HEK293 (cell line): ENCODE measurements around the gene MTRFR.

ENCODE experiments used
- CTCF ChIA-PET: fragments of 350-600 bp; formaldehyde crosslinking; extraction: SDS; loops from one replicate; lab custom pipeline; 2021; ENCODE audit warnings: antibody characterized with exemption; lab: Yijun Ruan, JAX
- POLR2A ChIA-PET: fragments of 300-600 bp; formaldehyde crosslinking; extraction: SDS; loops from one replicate; lab custom pipeline; 2020; ENCODE audit warnings: antibody characterized with exemption, inconsistent platforms; lab: Yijun Ruan, JAX
- H3K27ac ChIP-seq: fragments of 200-500 bp; sonication (Bioruptor generic); 2 replicates; pipeline ENCODE4 v1.5.1; 2014; ENCODE audit warnings: low read depth, low read length, control low read depth, inconsistent platforms; ENCODE audit errors: extremely low read depth
- H3K36me3 ChIP-seq, 2 experiments: fragments of 200-500 bp in 1 of 2; sonication (Bioruptor generic) in 1 of 2; 1 replicate in 1 of 2; 2 replicates in 1 of 2; pipeline ENCODE4 v1.5.1; 2014 to 2017; ENCODE audit warnings: inconsistent platforms in 2 of 2, low read length in 2 of 2; ENCODE audit not compliant: control insufficient read depth in 2 of 2, insufficient read depth in 1 of 2
- H3K4me1 ChIP-seq: fragments of 200-500 bp; sonication (Bioruptor generic); 2 replicates; pipeline ENCODE4 v1.5.1; 2014; ENCODE audit warnings: mild to moderate bottlenecking, low read length, inconsistent platforms; ENCODE audit not compliant: control insufficient read depth, insufficient read depth
- H3K4me3 ChIP-seq: 2 replicates; pipeline ENCODE4 v1.5.1; 2011; ENCODE audit warnings: low read depth, mild to moderate bottlenecking, control low read depth, low read length, moderate library complexity
- H3K9me3 ChIP-seq: fragments of 200-500 bp; sonication (Bioruptor generic); 2 replicates; pipeline ENCODE4 v1.5.1; 2014; ENCODE audit warnings: low read depth, low read length, inconsistent platforms; ENCODE audit not compliant: control insufficient read depth, insufficient read depth
- IKZF3 ChIP-seq: fragments of 450-650 bp; IDR thresholded peaks from 2 replicates; pipeline ENCODE4 v1.5.0; 2018; ENCODE audit warnings: missing biosample characterization, mild to moderate bottlenecking, missing genetic modification characterization, moderate library complexity
- KLF7 ChIP-seq: fragments of 450-650 bp; formaldehyde crosslinking; IDR thresholded peaks from 2 replicates; pipeline ENCODE4 v1.5.1; 2016; ENCODE audit warnings: missing biosample characterization, missing genetic modification characterization, borderline replicate concordance
- ZFP37 ChIP-seq: fragments of 450-650 bp; formaldehyde crosslinking; IDR thresholded peaks from 2 replicates; pipeline ENCODE4 v1.5.1; 2016; ENCODE audit warnings: missing biosample characterization, missing genetic modification characterization
- ZNF112 ChIP-seq: fragments of 450-650 bp; formaldehyde crosslinking; IDR thresholded peaks from 2 replicates; pipeline ENCODE4 v1.5.0; 2017; ENCODE audit warnings: missing biosample characterization, missing genetic modification characterization
- ZNF174 ChIP-seq: fragments of 450-650 bp; formaldehyde crosslinking; IDR thresholded peaks from 2 replicates; pipeline ENCODE4 v1.5.0; 2017; ENCODE audit warnings: missing biosample characterization, mild to moderate bottlenecking, missing genetic modification characterization
- ZNF366 ChIP-seq: fragments of 450-650 bp; formaldehyde crosslinking; conservative IDR thresholded peaks from 2 replicates; pipeline ENCODE4 v1.5.1; 2016; ENCODE audit warnings: missing biosample characterization, missing genetic modification characterization
- ZNF394 ChIP-seq: fragments of 450-650 bp; formaldehyde crosslinking; IDR thresholded peaks from 2 replicates; pipeline ENCODE4 v1.5.1; 2016; ENCODE audit warnings: missing biosample characterization, missing genetic modification characterization, mild to moderate bottlenecking, moderate library complexity, borderline replicate concordance
- ZNF548 ChIP-seq: fragments of 450-650 bp; formaldehyde crosslinking; IDR thresholded peaks from 2 replicates; pipeline ENCODE4 v1.5.1; 2016; ENCODE audit warnings: missing biosample characterization, missing genetic modification characterization
- ZNF830 ChIP-seq: fragments of 450-650 bp; IDR thresholded peaks from 2 replicates; pipeline ENCODE4 v1.5.0; 2018; ENCODE audit warnings: missing biosample characterization, missing genetic modification characterization, low read depth, mild to moderate bottlenecking, moderate library complexity
- TF ChIP-seq, protein P1 (sequence below): sonication (generic); formaldehyde crosslinking; IDR thresholded peaks from 2 replicates; pipeline ENCODE4 v1.8.1; 2022; ENCODE audit warnings: mild to moderate bottlenecking, moderate library complexity, missing genetic modification reagents
- TF ChIP-seq, protein P2 (sequence below): fragments of 450-650 bp; formaldehyde crosslinking; IDR thresholded peaks from 2 replicates; pipeline ENCODE4 v1.5.1; 2016; ENCODE audit warnings: missing biosample characterization, missing genetic modification characterization, borderline replicate concordance
- TF ChIP-seq, protein P3 (sequence below): fragments of 450-650 bp; formaldehyde crosslinking; IDR thresholded peaks from 2 replicates; pipeline ENCODE4 v1.5.1; 2017; ENCODE audit warnings: missing biosample characterization, missing genetic modification characterization
- TF ChIP-seq, protein P4 (sequence below): fragments of 450-650 bp; formaldehyde crosslinking; IDR thresholded peaks from 2 replicates; pipeline ENCODE4 v1.5.1; 2016; ENCODE audit warnings: missing biosample characterization, missing genetic modification characterization, borderline replicate concordance
- TF ChIP-seq, protein P5 (sequence below): fragments of 450-650 bp; formaldehyde crosslinking; IDR thresholded peaks from 2 replicates; pipeline ENCODE4 v1.5.1; 2016; ENCODE audit warnings: missing biosample characterization, missing genetic modification characterization
- TF ChIP-seq, protein P6 (sequence below): fragments of 450-650 bp; formaldehyde crosslinking; IDR thresholded peaks from 2 replicates; pipeline ENCODE4 v1.5.1; 2017; ENCODE audit warnings: missing biosample characterization, missing genetic modification characterization
- TF ChIP-seq, protein P7 (sequence below): fragments of 450-650 bp; formaldehyde crosslinking; optimal IDR thresholded peaks from 2 replicates; pipeline ENCODE3; 2016; ENCODE audit warnings: missing biosample characterization, mild to moderate bottlenecking, missing genetic modification characterization
- TF ChIP-seq, protein P8 (sequence below): fragments of 450-650 bp; formaldehyde crosslinking; IDR thresholded peaks from 2 replicates; pipeline ENCODE4 v1.5.1; 2017; ENCODE audit warnings: missing biosample characterization, missing genetic modification characterization

MTRFR gene

DNA sequence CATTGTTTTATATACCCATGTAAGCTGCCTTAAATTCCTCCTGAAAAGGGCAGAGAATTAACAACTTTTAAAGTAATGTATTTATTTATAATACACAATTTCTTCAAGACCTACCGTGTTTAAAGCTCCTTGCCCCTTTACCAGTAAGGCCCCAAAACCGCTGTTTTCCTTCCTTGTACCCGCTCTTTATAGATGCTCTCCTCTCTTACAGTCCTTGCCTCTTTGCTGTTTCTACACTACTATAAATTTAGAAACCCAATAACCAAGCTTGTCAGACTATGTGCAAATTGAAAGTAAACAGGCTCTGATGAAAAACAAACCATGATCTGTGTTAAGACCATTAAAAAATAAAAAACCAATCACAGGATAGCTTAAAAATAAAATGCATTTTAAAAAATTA is 4.2 kb upstream of the MTRFR start (continued):
- TF ChIP-seq ZFP37 (tag by site-specific recombination): no peak
- TF ChIP-seq, protein P1, sequence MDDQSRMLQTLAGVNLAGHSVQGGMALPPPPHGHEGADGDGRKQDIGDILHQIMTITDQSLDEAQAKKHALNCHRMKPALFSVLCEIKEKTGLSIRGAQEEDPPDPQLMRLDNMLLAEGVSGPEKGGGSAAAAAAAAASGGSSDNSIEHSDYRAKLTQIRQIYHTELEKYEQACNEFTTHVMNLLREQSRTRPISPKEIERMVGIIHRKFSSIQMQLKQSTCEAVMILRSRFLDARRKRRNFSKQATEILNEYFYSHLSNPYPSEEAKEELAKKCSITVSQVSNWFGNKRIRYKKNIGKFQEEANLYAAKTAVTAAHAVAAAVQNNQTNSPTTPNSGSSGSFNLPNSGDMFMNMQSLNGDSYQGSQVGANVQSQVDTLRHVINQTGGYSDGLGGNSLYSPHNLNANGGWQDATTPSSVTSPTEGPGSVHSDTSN: no peak
- TF ChIP-seq ZNF174 (tag by site-specific recombination): no peak
- TF ChIP-seq, protein P2, sequence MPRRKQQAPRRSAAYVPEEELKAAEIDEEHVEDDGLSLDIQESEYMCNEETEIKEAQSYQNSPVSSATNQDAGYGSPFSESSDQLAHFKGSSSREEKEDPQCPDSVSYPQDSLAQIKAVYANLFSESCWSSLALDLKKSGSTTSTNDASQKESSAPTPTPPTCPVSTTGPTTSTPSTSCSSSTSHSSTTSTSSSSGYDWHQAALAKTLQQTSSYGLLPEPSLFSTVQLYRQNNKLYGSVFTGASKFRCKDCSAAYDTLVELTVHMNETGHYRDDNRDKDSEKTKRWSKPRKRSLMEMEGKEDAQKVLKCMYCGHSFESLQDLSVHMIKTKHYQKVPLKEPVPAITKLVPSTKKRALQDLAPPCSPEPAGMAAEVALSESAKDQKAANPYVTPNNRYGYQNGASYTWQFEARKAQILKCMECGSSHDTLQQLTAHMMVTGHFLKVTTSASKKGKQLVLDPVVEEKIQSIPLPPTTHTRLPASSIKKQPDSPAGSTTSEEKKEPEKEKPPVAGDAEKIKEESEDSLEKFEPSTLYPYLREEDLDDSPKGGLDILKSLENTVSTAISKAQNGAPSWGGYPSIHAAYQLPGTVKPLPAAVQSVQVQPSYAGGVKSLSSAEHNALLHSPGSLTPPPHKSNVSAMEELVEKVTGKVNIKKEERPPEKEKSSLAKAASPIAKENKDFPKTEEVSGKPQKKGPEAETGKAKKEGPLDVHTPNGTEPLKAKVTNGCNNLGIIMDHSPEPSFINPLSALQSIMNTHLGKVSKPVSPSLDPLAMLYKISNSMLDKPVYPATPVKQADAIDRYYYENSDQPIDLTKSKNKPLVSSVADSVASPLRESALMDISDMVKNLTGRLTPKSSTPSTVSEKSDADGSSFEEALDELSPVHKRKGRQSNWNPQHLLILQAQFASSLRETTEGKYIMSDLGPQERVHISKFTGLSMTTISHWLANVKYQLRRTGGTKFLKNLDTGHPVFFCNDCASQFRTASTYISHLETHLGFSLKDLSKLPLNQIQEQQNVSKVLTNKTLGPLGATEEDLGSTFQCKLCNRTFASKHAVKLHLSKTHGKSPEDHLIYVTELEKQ (tag by site-specific recombination): no peak
- no peak for TF ChIP-seq ZNF394 (tag by site-specific recombination)

DNA sequence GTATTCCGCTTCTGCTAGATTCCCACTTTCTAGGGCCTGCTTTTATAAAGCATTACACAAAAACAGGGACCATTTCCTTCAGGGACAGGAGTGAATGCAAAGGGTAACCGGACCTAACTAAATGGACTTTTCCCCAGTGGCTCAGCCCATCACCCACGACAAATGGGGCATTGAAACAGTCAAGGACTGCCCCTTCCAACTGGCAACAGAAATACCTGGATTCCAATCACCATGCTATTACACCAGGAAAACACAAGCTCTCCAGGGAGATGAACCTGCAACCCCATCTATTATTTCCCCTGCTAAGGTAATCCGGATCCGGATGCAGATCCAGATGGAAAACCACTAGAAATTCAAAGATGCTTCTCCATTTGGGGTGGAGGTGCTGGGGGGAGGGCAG is 1.3 kb upstream of the MTRFR start:
- POLR2A ChIA-PET: interaction anchor here (0.7 to 2.8 kb wide), 27 partner anchors 8 to 480 kb away, joined by 3 to 56 read pairs (median 7); partner anchors contain the start of genes ABCB9, ARL6IP4, ATP6V0A2 and DENR
- H3K9me3 ChIP-seq: no peaks in the 10 kb centered on the region
- peaks cover 20 to 21% of the 10 kb centered on the region in 2 experiments for H3K36me3 ChIP-seq
- peaks cover 17% of the 10 kb centered on the region for H3K4me1 ChIP-seq
- CTCF ChIA-PET: interaction anchor here (0.6 to 1.4 kb wide), 5 partner anchors 10 to 159 kb away, joined by 3 to 7 read pairs (median 4); no protein-coding TSS in a partner anchor
- peak overlapping the region; percentile 90 for H3K4me3 ChIP-seq
- peak overlapping the region; percentile 86 for H3K27ac ChIP-seq
- TF ChIP-seq ZNF394 (tag by site-specific recombination) (peak; percentile 27; the same call in 1 of the 2 replicates), ZNF366 (tag by site-specific recombination) (no peak), KLF7 (tag by site-specific recombination) (no peak), ZNF548 (tag by site-specific recombination) (no peak), IKZF3 (tag by site-specific recombination) (0 out of 2 replicates have a peak, but pooled peaks have one; percentile 6), ZNF830 (tag by site-specific recombination) (no peak), ZNF112 (tag by site-specific recombination) (no peak)
- TF ChIP-seq, protein P3, sequence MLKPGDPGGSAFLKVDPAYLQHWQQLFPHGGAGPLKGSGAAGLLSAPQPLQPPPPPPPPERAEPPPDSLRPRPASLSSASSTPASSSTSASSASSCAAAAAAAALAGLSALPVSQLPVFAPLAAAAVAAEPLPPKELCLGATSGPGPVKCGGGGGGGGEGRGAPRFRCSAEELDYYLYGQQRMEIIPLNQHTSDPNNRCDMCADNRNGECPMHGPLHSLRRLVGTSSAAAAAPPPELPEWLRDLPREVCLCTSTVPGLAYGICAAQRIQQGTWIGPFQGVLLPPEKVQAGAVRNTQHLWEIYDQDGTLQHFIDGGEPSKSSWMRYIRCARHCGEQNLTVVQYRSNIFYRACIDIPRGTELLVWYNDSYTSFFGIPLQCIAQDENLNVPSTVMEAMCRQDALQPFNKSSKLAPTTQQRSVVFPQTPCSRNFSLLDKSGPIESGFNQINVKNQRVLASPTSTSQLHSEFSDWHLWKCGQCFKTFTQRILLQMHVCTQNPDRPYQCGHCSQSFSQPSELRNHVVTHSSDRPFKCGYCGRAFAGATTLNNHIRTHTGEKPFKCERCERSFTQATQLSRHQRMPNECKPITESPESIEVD (tag by site-specific recombination): no peak
- TF ChIP-seq, protein P4, sequence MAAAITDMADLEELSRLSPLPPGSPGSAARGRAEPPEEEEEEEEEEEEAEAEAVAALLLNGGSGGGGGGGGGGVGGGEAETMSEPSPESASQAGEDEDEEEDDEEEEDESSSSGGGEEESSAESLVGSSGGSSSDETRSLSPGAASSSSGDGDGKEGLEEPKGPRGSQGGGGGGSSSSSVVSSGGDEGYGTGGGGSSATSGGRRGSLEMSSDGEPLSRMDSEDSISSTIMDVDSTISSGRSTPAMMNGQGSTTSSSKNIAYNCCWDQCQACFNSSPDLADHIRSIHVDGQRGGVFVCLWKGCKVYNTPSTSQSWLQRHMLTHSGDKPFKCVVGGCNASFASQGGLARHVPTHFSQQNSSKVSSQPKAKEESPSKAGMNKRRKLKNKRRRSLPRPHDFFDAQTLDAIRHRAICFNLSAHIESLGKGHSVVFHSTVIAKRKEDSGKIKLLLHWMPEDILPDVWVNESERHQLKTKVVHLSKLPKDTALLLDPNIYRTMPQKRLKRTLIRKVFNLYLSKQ: no peak
- TF ChIP-seq, protein P5, sequence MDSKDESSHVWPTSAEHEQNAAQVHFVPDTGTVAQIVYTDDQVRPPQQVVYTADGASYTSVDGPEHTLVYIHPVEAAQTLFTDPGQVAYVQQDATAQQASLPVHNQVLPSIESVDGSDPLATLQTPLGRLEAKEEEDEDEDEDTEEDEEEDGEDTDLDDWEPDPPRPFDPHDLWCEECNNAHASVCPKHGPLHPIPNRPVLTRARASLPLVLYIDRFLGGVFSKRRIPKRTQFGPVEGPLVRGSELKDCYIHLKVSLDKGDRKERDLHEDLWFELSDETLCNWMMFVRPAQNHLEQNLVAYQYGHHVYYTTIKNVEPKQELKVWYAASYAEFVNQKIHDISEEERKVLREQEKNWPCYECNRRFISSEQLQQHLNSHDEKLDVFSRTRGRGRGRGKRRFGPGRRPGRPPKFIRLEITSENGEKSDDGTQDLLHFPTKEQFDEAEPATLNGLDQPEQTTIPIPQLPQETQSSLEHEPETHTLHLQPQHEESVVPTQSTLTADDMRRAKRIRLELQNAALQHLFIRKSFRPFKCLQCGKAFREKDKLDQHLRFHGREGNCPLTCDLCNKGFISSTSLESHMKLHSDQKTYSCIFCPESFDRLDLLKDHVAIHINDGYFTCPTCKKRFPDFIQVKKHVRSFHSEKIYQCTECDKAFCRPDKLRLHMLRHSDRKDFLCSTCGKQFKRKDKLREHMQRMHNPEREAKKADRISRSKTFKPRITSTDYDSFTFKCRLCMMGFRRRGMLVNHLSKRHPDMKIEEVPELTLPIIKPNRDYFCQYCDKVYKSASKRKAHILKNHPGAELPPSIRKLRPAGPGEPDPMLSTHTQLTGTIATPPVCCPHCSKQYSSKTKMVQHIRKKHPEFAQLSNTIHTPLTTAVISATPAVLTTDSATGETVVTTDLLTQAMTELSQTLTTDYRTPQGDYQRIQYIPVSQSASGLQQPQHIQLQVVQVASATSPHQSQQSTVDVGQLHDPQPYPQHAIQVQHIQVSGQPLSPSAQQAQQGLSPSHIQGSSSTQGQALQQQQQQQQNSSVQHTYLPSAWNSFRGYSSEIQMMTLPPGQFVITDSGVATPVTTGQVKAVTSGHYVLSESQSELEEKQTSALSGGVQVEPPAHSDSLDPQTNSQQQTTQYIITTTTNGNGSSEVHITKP: peak; percentile 86
- TF ChIP-seq, protein P6, sequence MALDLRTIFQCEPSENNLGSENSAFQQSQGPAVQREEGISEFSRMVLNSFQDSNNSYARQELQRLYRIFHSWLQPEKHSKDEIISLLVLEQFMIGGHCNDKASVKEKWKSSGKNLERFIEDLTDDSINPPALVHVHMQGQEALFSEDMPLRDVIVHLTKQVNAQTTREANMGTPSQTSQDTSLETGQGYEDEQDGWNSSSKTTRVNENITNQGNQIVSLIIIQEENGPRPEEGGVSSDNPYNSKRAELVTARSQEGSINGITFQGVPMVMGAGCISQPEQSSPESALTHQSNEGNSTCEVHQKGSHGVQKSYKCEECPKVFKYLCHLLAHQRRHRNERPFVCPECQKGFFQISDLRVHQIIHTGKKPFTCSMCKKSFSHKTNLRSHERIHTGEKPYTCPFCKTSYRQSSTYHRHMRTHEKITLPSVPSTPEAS (tag by site-specific recombination): no peak
- TF ChIP-seq, protein P7, sequence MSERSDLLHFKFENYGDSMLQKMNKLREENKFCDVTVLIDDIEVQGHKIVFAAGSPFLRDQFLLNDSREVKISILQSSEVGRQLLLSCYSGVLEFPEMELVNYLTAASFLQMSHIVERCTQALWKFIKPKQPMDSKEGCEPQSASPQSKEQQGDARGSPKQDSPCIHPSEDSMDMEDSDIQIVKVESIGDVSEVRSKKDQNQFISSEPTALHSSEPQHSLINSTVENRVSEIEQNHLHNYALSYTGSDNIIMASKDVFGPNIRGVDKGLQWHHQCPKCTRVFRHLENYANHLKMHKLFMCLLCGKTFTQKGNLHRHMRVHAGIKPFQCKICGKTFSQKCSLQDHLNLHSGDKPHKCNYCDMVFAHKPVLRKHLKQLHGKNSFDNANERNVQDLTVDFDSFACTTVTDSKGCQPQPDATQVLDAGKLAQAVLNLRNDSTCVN (tag by site-specific recombination): no peak
- TF ChIP-seq, protein P8, sequence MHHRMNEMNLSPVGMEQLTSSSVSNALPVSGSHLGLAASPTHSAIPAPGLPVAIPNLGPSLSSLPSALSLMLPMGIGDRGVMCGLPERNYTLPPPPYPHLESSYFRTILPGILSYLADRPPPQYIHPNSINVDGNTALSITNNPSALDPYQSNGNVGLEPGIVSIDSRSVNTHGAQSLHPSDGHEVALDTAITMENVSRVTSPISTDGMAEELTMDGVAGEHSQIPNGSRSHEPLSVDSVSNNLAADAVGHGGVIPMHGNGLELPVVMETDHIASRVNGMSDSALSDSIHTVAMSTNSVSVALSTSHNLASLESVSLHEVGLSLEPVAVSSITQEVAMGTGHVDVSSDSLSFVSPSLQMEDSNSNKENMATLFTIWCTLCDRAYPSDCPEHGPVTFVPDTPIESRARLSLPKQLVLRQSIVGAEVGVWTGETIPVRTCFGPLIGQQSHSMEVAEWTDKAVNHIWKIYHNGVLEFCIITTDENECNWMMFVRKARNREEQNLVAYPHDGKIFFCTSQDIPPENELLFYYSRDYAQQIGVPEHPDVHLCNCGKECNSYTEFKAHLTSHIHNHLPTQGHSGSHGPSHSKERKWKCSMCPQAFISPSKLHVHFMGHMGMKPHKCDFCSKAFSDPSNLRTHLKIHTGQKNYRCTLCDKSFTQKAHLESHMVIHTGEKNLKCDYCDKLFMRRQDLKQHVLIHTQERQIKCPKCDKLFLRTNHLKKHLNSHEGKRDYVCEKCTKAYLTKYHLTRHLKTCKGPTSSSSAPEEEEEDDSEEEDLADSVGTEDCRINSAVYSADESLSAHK (tag by site-specific recombination): peak; percentile 94
